WI38 (cell line): ENCODE data around the gene ZNF638.

ENCODE experiments used
- H3K4me3 ChIP-seq: 2 replicates; pipeline ENCODE4 v1.5.1; 2011; ENCODE audit warnings: low read depth, mild to moderate bottlenecking, control low read depth, low read length
- CTCF ChIP-seq: IDR thresholded peaks from 2 replicates; pipeline ENCODE4 v1.5.1; 2012; ENCODE audit warnings: low read depth, mild to moderate bottlenecking, control low read depth, low read length

Gene ZNF638

GRCh38 chr2:71471276-71471675 lies 139.7 kb downstream of the ZNF638 start:
- TF ChIP-seq CTCF = no peak
- H3K4me3 ChIP-seq = no peak overlapping the region

- no peak overlapping the region for H3K4me3 ChIP-seq
- TF ChIP-seq CTCF = no peak
Observed at GRCh38 chr2:71472019-71472418, 140.4 kb downstream of the ZNF638 start.

GRCh38 chr2:71473346-71474031 lies 141.9 kb downstream of the ZNF638 start:
- TF ChIP-seq CTCF = no peak
- no peak overlapping the region for H3K4me3 ChIP-seq

- TF ChIP-seq CTCF = no peak
- no peak overlapping the region for H3K4me3 ChIP-seq
Observed at GRCh38 chr2:71474116-71474743, 142.6 kb downstream of the ZNF638 start.

- TF ChIP-seq CTCF = no peak
- H3K4me3 ChIP-seq = no peak overlapping the region
Observed at GRCh38 chr2:71474744-71475397, 143.3 kb downstream of the ZNF638 start.

- no peak overlapping the region for H3K4me3 ChIP-seq
- TF ChIP-seq CTCF = no peak
Observed at GRCh38 chr2:71476495-71476894, 144.9 kb downstream of the ZNF638 start.

- no peak for TF ChIP-seq CTCF
- no peak overlapping the region for H3K4me3 ChIP-seq
Observed at GRCh38 chr2:71477231-71477691, 145.7 kb downstream of the ZNF638 start.
